HepG2 (cell line): ENCODE measurements around the gene BCAS1.

Source experiments
- CTCF ChIP-seq: sonication (generic); formaldehyde crosslinking; IDR thresholded peaks from 2 replicates; pipeline ENCODE4 v1.5.0; 2020; ENCODE audit warnings: mild to moderate bottlenecking, missing genetic modification reagents, moderate library complexity
- LCORL ChIP-seq, 2 experiments: fragments of 450-650 bp in 1 of 2; sonication (generic) in 1 of 2; formaldehyde crosslinking in 1 of 2; IDR thresholded peaks; 2 replicates each; pipeline versions ENCODE4 v1.5.0 to v1.6.1; 2017 to 2020; ENCODE audit warnings: antibody characterized with exemption in 1 of 2, missing genetic modification reagents in 1 of 2
- NFKB2 ChIP-seq: sonication (generic); formaldehyde crosslinking; IDR thresholded peaks from 2 replicates; pipeline ENCODE4 v1.4.0; 2020; ENCODE audit warnings: missing genetic modification reagents, borderline replicate concordance
- NR2F6 ChIP-seq, 2 experiments: IDR thresholded peaks; 2 replicates each; pipeline ENCODE4 v1.6.1; 2016; ENCODE audit warnings: antibody characterized with exemption in 1 of 2, mild to moderate bottlenecking in 1 of 2
- SMARCC2 ChIP-seq: fragments of 450-650 bp; IDR thresholded peaks from 2 replicates; pipeline ENCODE4 v1.6.1; 2017; ENCODE audit warnings: antibody characterized with exemption, mild to moderate bottlenecking
- ZNF124 ChIP-seq: sonication (generic); formaldehyde crosslinking; IDR thresholded peaks from 2 replicates; pipeline ENCODE4 v1.4.0; 2020; ENCODE audit warnings: missing genetic modification reagents
- ZNF17 ChIP-seq: sonication (generic); formaldehyde crosslinking; IDR thresholded peaks from 2 replicates; pipeline ENCODE4 v1.5.0; 2020; ENCODE audit warnings: mild to moderate bottlenecking, missing genetic modification reagents
- ZNF747 ChIP-seq: sonication (generic); formaldehyde crosslinking; IDR thresholded peaks from 2 replicates; pipeline ENCODE4 v1.8.1; 2023; ENCODE audit warnings: missing genetic modification reagents, mild to moderate bottlenecking, borderline replicate concordance

- TF ChIP-seq NR2F6 (IDR thresholded peaks at IDR 0.05) (no peak), NR2F6 (CRISPR knock-in tag; IDR thresholded peaks at IDR 0.05) (no peak), ZNF17 (CRISPR knock-in tag) (no peak), CTCF (CRISPR knock-in tag) (no peak), SMARCC2 (no peak), ZNF747 (CRISPR knock-in tag) (no peak), ZNF124 (CRISPR knock-in tag) (no peak), LCORL (IDR thresholded peaks at IDR 0.05) (no peak), LCORL (CRISPR knock-in tag; IDR thresholded peaks at IDR 0.05) (no peak), NFKB2 (CRISPR knock-in tag) (no peak)
These were observed 5.5 kb downstream of the BCAS1 start for GRCh38 chr20:54064939-54065338.
